ENCODE data around the gene NPR2.
A peak's percentile ranks its signal among the peaks of the same experiment; 100 is the strongest.

Gene NPR2

DNA sequence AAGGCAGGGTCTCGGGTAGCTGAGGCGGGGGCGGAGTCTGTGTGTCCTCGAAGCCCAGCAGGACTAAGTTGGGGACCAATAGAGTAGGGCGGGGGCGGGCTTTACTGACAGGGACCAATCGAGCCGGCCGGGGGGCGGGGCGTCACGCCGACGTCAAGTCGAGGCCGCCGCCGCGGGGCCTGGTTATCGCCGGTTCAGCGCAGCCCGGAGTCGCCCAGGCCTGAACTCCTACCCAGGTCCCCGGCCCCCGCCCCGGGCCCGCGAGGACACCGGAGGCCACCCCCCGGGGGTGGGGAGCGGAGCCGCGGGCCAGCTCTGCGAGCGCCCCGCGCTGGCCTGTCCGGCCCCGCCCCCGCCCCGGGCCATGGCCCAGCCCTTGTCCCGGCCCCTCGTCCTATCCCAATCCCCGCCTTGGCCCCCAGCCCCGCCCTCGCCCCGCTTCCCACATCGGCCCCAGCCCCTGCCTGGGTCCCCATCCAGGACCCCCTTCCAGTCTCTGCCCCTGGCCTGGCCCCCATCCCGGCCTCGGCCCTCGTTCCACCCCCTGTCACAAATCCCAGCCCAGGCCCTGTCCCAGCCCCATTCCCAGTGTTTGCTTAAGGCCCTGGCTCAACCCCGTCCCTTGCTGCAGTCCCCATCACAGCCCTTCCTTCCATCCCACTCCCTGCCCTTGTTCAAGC, 37.8 kb downstream of the NPR2 start, which contains the start of gene TMEM8B:
Gene TMEM8B, plus strand, starts transcription at position 145 of the 680 bp plus-strand sequence. Its CDS starts 220 bp downstream, at position 365.
- peak; percentile 85 to 96 (median 93) for DNase-seq (ENCODE audit: low read depth in 2 of 3, low spot score in 1 of 3)

DNA sequence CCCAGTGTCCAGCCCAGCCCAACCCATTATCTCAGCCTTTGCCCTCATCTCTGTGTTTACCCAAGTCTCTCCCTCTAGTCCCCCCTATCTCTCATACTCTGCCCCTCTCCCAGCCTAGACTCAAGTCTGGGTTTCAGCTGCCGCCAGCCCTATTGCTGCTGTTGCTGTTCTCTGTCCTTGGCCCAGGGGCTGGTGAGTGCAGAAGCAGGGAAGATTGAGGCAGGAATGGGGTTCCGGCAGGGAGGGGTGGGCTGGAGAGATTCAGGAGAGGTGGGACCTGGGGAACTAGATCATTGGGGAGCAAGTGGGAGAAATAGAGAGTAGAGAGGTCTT, 38.3 kb downstream of the NPR2 start:
- DNase-seq (ENCODE audit: low read depth in 2 of 3, low spot score in 1 of 3): no peak

DNA sequence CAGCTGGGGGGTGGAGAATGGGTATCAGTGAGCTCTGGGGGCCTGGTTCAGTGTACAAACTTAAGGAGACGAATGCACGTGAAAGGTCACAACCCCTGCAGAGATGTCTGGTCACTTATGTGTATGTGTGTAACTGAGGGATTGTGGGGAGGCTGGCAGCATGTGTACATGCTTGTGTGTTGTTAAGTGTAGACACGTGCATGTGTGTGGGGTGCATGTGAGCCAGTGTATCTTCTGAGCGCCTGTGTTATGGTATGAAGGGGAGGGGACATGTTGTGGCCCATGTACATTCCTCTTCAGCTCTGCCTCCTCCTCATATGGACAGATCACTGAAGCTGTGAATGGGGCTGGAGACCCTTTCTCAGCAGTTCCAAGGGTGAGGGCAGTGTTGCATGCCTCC, 39.6 kb downstream of the NPR2 start:
- DNase-seq (ENCODE audit: low read depth in 2 of 3, low spot score in 1 of 3): no peak

DNA sequence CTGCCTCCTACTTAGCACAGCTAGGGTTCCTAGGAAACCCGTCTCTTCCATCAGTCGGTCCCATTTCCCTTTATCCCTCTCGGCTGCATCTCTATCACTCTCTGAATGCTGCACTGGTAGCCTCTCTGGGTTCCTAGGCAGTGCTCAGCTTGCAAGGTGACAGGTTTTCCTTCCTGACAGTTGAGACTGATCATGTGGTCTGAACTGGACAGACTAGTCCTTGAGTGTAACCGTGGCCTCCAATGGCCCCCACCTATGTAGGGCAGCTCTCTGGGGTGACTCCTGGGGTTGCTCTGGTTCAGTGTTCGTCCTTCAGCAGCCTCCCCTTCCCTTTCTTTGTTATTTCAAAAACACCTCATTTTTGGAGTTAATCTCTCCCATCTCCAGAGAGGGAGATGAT, 41.4 kb downstream of the NPR2 start:
- no peak for DNase-seq (ENCODE audit: low read depth in 2 of 3, low spot score in 1 of 3)

DNA sequence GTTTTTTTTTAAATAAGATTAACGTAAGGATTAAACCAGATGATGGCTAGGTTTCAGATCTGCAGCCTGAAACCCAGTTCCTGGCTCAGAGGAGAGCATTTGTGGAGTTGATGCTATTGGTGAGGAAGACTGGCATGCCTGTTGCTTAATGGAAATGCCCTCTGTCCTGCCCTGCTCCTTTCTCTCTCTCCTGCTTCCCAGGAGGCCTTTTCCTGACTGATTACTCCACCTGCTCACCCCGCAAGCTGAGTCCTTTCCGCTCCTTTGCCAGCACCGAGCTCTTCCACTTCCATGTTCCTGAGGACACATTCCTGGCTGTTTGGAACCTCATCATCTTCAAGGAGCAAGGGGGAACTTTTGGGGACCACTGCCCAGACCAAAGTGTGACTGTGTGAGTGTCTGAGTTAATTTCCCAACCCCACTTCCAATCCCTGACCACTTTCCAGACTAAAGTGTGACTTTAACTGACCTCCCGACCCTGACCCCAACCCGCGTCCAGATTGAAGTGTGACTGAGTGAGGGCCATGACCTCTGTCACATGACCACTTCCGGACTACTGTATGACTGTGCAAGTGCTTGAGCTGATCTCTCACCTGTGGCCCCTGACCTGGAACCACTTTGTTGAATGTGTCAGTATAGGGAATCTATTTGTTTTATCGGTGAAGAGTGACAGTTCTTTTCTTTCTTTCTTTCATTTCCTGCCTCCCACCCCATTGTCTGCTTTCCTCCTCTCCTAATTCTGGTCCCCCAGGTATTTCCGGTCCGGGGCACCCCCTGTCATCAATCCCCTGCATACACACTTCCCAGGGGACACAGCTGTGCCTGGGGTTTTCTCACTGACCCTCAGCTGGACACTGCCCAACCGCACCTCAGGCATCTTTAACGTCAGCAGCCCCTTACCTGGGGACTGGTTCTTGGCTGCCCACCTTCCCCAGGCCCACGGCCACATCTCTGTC, 43.1 kb downstream of the NPR2 start:
- DNase-seq (ENCODE audit: low read depth in 2 of 3, low spot score in 1 of 3): no peak

DNA sequence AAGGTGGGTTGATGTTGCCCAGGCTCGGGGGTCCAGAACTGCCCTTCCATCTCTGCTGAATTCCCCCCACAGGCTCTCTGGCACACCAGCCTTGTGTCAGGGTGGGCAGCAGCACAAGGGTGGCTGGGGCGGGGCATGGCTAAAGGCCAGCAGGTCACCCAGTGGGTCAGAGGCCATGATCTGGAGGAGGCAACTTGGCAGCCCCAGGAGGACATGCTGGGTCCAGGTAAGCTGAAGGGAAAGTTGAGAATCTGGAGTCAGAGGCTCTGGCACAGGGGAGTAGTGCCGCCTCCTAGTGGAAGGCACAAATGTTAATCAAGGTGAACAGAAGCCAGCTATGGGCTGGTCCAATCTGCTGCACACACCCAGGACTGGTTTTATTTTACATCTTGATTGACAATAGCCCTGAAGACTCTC, 43.8 kb downstream of the NPR2 start:
- no peak for DNase-seq (ENCODE audit: low read depth in 2 of 3, low spot score in 1 of 3)

DNA sequence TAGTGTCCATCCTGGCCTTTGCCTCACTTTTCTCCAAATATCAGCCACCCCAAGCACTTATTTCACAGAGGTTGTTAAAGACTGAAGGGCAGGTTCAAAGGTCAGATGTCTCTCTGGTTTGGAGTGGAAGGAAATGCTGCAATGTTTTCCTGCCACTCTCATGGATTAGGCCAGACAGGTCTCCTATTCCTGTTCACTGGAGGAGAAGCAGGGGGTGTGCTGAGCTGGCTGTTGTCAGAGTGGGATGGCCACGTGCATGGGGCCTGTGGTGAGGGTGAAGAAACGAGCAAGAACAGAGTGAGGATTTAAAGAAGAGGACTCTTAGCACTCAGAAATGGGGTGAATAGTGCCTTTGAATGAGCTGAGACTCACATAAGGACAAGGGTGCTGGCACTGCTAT, 44.4 kb downstream of the NPR2 start:
- no peak for DNase-seq (ENCODE audit: low read depth in 2 of 3, low spot score in 1 of 3)

DNA sequence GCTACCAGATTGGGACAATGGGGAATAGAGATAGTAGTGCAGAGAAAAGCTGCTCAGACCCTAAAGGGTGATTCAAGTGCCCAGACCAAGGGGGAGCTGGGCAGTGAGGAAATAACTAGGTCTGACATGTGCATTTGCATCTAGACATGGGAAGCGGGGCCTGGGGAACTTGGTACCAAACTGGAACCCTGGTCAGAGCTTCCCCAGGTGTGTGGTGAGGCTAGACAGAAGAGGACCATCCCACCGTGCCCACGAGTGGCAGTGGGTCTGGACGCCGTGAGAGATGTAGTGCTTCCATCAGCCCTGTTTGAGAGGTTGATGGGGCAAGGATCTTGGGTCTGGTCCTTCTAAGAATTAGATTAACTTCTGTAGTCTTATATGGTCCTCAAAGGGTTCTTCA, 45.2 kb downstream of the NPR2 start:
- DNase-seq (ENCODE audit: low read depth in 2 of 3, low spot score in 1 of 3): no peak

DNA sequence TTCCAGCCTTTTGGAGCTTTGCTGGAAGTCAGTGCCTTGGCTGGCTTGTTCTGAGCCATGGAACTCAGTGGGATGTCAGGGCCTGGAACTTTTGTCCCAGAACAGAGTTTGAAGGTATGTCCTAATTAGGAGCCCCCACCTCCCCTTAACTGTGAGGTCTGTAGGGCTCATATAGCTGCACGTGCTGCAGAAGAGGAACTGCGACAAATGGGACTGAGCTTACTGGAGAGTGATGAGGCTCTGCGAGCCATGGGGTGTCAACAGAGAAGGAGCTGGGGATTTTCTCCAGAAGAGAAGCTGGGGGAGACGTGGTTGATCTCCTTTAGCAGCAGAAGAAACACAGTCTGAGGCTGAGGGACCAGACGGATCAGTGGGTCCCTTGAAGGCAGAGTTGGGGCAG, 48.5 kb downstream of the NPR2 start:
- no peak for DNase-seq (ENCODE audit: low read depth in 2 of 3, low spot score in 1 of 3)

DNA sequence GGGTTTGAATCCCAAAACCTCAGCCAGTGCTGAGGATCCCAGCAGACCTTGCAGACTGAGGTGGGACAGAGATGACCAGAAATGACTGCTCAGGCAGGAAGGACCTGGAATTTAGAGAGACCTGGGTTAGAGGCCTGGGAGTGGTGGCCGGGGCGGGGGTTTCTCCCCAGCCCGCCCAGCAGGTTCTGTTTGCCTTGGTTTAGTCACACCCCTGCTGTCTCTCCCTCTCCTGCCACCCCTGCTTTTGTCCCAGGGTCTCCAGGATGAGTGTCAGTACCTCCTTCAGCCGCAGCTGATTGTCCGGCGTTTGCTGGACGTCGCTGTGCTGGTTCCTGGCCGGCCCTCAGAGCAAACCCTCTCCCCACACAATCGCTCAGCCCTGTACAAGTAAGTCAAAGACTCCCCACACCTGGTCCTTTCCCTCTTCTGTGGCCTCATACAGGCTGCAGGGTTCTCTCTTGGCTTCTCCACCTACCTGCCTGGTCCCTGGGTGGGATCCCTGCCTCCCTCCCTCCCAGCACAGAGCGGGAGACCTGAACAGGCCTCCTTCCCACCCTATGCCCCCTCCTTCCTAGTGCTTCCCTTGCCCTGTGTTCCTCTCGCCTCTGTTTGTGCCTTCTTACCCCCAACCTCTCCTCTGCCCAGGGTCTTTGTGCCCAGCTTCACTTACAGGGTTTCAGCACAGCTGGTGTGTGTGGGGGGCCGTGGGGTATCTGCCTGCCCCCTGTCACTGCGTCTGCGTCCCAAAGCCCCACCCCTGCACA, 49.7 kb downstream of the NPR2 start:
- DNase-seq (ENCODE audit: low read depth in 2 of 3, low spot score in 1 of 3): no peak

DNA sequence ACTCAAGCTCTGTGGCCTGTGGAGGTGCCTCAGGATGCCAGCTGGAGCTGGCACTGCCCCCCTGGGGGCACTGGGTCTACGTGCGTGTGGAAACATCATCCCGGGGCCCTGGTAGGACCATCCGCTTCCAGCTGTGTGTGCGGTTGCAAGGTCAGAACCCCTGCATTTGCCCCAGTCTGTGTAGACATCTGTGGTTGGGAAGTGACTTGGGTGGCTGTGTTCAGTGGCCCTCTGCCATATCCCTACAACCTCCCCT, 50.2 kb downstream of the NPR2 start:
- no peak for DNase-seq (ENCODE audit: low read depth in 2 of 3, low spot score in 1 of 3)

DNA sequence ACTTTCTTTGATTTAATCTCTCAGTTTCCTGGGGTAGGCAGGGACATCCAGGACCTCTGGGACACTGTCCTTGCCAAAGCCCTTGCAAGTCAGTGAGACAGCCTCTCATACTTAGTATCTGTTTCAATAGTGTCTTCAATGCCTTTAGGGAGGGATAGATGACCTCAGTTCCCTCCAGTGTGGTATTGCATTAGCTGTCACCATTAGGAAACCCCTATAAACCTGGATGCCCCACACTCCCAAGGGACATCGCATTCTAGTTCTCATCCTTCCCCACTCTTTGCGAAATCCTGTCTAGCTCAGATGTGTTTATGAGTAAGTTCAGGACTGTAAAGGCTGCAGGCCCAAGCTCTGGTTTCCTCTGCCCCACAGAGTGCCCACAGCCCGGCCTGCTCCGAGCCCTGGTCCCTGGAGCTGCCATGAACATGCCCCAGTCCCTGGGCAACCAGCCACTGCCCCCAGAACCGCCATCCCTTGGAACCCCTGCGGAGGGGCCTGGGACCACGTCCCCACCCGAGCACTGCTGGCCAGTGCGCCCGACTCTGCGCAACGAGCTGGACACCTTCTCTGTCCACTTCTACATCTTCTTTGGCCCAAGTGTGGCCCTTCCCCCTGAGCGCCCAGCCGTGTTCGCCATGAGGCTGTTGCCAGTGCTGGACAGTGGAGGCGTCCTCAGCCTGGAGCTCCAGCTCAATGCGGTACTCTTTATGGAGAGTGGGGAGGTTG, 50.8 kb downstream of the NPR2 start:
- DNase-seq (ENCODE audit: low read depth in 2 of 3, low spot score in 1 of 3): no peak

DNA sequence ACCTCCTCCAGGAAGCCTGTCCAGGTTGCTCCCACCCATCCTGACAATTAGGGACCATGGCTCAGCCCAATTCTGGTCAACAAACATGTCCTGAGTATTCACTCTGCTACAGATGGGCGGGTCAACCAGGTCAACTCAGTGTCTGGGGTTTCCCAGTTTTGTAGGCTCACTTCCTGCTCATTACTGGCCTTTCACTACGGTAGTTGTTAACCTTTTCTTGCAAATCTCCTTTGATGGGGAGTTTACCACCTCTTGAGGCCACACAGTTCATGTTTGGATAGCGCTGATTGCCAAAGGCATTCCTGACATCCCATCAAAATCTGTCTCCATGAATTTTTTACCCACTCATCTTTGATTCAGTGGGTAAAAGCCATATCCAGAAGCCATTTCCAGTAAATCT, 51.4 kb downstream of the NPR2 start:
- no peak for DNase-seq (ENCODE audit: low read depth in 2 of 3, low spot score in 1 of 3)

DNA sequence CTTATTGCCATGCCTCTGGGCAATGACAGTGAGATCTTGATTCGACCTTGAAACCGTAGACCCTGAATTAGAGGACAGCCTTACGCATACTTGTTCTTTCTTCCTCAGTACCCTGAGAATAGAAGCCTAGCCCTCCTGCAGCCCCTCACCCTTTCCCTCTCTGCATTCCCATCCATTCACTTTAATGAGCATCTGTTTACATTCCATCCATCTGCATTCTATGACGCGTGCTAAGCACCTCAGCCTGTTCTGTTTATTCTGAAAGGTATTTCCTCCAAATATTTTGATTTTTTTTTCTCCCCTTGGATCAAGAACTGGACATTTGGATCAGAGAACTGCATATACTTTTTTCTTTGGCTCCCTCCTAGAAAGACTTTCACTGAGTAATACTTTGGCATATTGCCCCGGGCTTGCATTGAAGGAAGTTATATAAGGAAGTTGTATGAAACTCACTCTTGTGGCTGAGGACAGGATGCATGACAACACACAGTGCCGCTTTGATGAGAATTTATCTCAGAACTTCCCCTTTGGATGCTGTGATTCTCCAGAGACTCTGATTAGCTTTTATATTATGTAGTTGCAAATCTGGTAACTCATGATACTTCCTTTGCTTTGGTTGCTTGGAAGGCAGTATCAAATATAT, 53.4 kb downstream of the NPR2 start:
- DNase-seq (ENCODE audit: low read depth in 2 of 3, low spot score in 1 of 3): no peak

DNA sequence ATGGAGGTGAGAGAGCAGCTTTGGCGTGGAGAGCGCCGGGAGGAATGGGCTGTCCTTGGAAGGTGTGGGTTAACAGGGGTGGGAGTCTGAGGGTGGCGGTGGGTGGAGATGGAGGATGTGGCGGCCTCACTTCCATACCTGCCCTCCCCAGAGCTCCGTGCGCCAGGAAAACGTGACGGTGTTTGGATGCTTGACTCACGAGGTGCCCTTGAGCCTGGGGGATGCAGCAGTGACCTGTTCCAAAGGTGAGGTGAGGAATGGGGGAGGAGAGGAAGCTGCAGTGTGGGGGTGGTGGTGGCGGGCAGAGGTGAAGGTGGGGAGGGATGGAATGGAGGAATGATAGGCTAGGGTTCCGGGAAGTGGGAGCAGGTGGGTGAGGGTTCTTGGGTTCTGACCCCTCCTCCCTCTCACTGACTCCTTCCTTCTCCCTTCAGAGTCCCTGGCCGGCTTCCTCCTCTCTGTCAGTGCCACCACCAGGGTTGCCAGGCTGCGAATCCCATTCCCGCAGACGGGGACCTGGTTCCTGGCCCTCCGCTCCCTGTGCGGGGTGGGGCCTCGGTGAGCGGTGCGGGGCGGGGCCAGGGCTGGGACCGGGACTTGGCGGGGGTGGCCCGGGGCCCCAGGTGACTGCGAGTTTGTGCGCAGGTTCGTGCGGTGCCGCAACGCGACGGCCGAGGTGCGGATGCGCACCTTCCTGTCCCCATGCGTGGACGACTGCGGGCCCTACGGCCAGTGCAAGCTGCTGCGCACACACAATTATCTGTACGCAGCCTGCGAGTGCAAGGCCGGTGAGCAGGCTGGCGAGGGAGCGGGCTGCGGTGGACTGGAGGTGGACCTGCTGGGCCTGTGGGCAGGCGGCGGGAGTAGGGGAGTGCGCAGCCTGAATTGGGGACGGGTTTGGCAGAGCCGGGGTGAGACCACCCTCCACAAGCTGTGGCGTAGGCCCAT, 54.7 kb downstream of the NPR2 start:
- no peak for DNase-seq (ENCODE audit: low read depth in 2 of 3, low spot score in 1 of 3)

DNA sequence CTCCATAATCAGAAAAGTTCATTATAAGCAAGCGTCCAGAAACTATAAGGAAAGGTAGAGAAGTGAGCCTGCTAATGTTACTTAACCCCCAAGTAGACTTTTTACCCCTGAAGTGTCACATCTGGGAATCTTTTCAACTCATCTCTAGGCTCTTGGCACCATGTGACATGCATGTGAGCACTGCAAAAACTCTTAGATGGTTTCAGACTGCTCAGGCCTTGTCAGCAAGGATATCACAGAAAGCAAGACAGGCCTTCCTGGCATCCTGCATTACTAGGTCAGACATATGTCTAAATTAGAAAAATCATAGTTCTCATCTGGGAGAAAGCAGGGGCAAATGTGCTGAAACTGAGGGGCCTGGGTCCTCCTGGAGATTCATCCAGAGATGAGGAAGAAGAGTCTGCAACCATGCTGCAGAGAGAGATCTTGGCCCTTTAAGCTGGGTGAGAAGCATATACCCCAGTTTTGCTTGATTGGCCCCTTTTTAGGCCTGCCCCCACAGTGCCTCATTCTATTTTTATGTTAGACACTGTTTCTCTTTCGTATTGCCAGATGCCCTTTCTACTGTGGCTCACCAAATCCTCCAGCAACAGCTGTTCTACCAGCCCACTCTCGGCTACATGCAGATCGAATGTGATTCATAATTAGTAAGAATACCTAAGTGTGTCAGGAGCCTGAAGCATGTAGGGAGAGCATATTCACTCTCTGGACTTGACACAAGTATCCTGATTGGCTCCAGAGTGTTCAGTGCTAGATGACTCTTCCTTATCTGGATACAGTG, 56.6 kb downstream of the NPR2 start:
- DNase-seq (ENCODE audit: low read depth in 2 of 3, low spot score in 1 of 3): peak in 1 of 3 donors; percentile 37

DNA sequence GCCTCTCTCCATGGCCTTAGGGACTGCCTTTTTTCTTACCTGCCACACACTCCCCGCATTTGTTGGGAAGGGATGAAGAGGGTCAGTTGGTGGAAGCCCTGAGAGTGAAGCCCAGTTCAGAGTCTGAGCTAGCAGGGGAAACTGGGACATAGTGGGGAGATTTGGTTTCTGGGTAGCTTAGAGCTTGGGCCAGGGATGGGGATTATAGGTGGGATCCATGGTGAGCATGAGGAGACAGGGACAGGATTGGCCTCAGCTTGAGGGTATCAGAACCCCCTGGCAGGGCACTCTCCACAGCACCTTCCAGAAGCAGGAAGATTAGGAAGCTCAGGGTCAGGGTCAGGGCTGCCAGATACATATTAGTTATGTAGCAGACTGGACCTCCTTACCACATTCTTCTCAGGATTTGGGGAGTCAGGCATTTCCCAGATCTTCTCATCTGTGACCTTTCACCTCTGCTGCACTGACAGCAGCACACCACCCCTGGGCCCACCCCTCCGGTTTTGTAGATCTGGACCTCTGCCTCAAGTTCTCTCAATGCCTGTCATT, 61.0 kb downstream of the NPR2 start:
- DNase-seq (ENCODE audit: low read depth in 2 of 3, low spot score in 1 of 3): no peak

Measured in stimulated activated CD4-positive, alpha-beta T cell treated with anti-CD3 and anti-CD28 coated beads, Interleukin-12 subunit alpha, Interleukin-12 subunit beta, amount 100 ng/mL, for 48 hours (primary cell).